H1 (cell line): ENCODE data around the gene DIPK1A. TPM values are rescaled to one million over a fixed set of nuclear protein-coding genes. Genes with fewer than 3 reads are reported as not detected.
A peak's percentile ranks its signal among the peaks of the same experiment; 100 is the strongest.

Experiments
- polyA plus RNA-seq, 7 experiments: library from polyadenylated mRNA; depleted of rRNA in 3 of 7; stranded (reverse) in 5 of 7; unstranded in 2 of 7; fragments of >200 nt in 5 of 7; fragments of 200-250 nt in 2 of 7; gene quantifications; 1 replicate in 5 of 7; 2 replicates in 1 of 7; 4 replicates in 1 of 7; pipeline versions ENCODE4 v1.2.1 to v1.2.3, GENCODE V29; 2011 to 2013; ENCODE audit warnings: missing spikeins in 2 of 7, mixed read lengths in 2 of 7
- small RNA-seq: library from polyadenylated mRNA; stranded (forward); fragments of <200 nt; extraction: miRNeasy Mini kit (QIAGEN cat#:217004); gene quantifications from one replicate; pipeline ENCODE3, GENCODE V24; 2013; ENCODE audit not compliant: insufficient read depth
- total RNA-seq: library from RNA; stranded (reverse); fragmentation: NEBNext Ultra II Directional; extraction: Animal tissue kit (Norgen Biotek cat#: 25700); gene quantifications from 2 replicates; pipeline ENCODE4 v1.2.1, GENCODE V29; 2021

DIPK1A gene
- total and polyA plus RNA-seq, 2 of the 8 experiments (the other 6 are each of a cell fraction or from before 2014, with no cell fraction given) = 2.5 to 5.0 TPM

Small RNAs within 50 kb of the gene (small RNA-seq; reads per million reads assigned to genes)
- gene RF00432 (not detected), gene RN7SL692P (not detected), gene RNU6-210P (not detected), gene RNU6-970P (not detected), gene SNORA66 (12.9 reads per million, percentile 86 among the genes with 10 or more reads in this experiment), gene SNORD21 (not detected)

Other genes with a start within 250 kb of the DIPK1A start
- gene EVI5, start 176.4 kb downstream of the DIPK1A start, total RNA-seq = 13.7 TPM in 2 replicates
- 1.1 and 1.7 TPM in 2 replicates for gene EVI5, start 176.4 kb downstream of the DIPK1A start, polyA plus RNA-seq (2011; rRNA removed)
- 1,464 and 1,506 TPM in 2 replicates for gene RPL5, start 129.4 kb downstream of the DIPK1A start, total RNA-seq
- 945 and 2,034 TPM in 2 replicates for gene RPL5, start 129.4 kb downstream of the DIPK1A start, polyA plus RNA-seq (2011; rRNA removed)
- 101 and 102 TPM in 2 replicates for gene MTF2, start 117.8 kb upstream of the DIPK1A start, total RNA-seq
- gene MTF2, start 117.8 kb upstream of the DIPK1A start, polyA plus RNA-seq (2011; rRNA removed) = 32.9 and 72.1 TPM in 2 replicates
- 32.8 and 33.1 TPM in 2 replicates for gene TMED5, start 219.0 kb upstream of the DIPK1A start, total RNA-seq
- gene TMED5, start 219.0 kb upstream of the DIPK1A start, polyA plus RNA-seq (2011; rRNA removed) = 12.3 and 14.8 TPM in 2 replicates
- 17.3 and 21.2 TPM in 2 replicates for gene CCDC18, start 219.3 kb upstream of the DIPK1A start, total RNA-seq
- gene CCDC18, start 219.3 kb upstream of the DIPK1A start, polyA plus RNA-seq (2011; rRNA removed) = 1.7 and 3.0 TPM in 2 replicates